ENCODE data around the gene EPHB2. TPM values are rescaled to one million over a fixed set of nuclear protein-coding genes. Genes with fewer than 3 reads are reported as not detected.

EPHB2 gene
- 0.17 and 0.39 TPM in 2 replicates for total RNA-seq
- total RNA-seq (2013) = 0.54 TPM
- 0.01 and 0.07 TPM in 2 replicates for polyA plus RNA-seq
- 0.21 TPM in 1 of 2 replicates, not detected in the other for polyA minus RNA-seq

DNA sequence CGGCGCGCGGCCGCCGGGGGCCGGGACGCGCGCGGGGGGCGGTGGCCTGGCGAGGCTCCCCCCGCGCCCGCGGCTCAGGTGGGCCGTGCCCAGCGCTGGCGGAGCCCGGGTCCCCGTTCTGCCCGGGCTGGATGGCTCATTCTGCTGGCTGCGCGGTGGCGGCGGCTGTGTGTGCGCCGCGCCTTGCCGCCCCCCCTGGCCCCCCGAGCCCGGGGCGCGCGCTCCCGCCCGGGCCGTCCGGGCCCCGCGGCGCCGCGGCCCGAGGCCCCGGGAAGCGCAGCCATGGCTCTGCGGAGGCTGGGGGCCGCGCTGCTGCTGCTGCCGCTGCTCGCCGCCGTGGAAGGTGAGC, at the start of gene EPHB2:
Gene EPHB2 (plus strand): TSS at position 139 of the 349 bp plus-strand sequence. CDS start 144 bp downstream, at position 283.
- no peak within 1 kb of the TSS for H3K27ac Mint-ChIP-seq

GRCh38 chr1:22661880-22662279, 48.8 kb upstream of the EPHB2 start:
- intact Hi-C loops (cut with micrococcal nuclease) = no loop called here
- DNase-seq = no peak
- no peaks in the 10 kb centered on the region for H3K27me3 ChIP-seq (replicated peaks in 1 of 4; ENCODE audit: control extremely low read depth in 1 of 4, control insufficient read depth in 3 of 4, insufficient read depth in 4 of 4, low read length in 3 of 4)

More for the DNA sequence above, at the start of gene EPHB2:
- under 1% methylated on average over 55 of the region's 55 CpGs for WGBS (ENCODE audit: insufficient coverage)
- intact Hi-C loops (cut with micrococcal nuclease) = no loop called here
- H3K27ac ChIP-seq (ENCODE audit: low read length in 2 of 2) = no peak within 1 kb of the TSS
- Mint-ChIP-seq H3K4me3 (peak within 1 kb of the TSS; percentile 80), H3K27me3 (peaks cover 69% of the 10 kb centered on the region), H3K4me1 (peaks cover 16% of the 10 kb centered on the region), H3K9me3 (ENCODE audit: insufficient read depth) (no peaks in the 10 kb centered on the region)
- CTCF ChIA-PET = no interaction called here
- H3K27me3 ChIP-seq (replicated peaks in 1 of 4; ENCODE audit: control extremely low read depth in 1 of 4, control insufficient read depth in 3 of 4, insufficient read depth in 4 of 4, low read length in 3 of 4) = peaks cover 0 to 48% (median 12%) of the 10 kb centered on the region in 4 experiments
- POLR2A ChIA-PET = no interaction called here
- no peaks in the 10 kb centered on the region for H4K20me1 ChIP-seq (ENCODE audit: control insufficient read depth, insufficient read depth, low read length, poor library complexity, severe bottlenecking)
- H2AFZ ChIP-seq (ENCODE audit: insufficient read depth, low read depth, low read length, poor library complexity, severe bottlenecking) = no peak within 1 kb of the TSS
- H3K4me2 ChIP-seq (replicated peaks; ENCODE audit: low read depth, low read length, poor library complexity, severe bottlenecking) = peak within 1 kb of the TSS; percentile 65
- DNase-seq (no peak), ATAC-seq (ENCODE audit: low read depth) (peak; percentile 47)
- no peak within 1 kb of the TSS for H3K9ac ChIP-seq (ENCODE audit: low read length)
- peaks cover 11 to 16% of the 10 kb centered on the region in 2 donors for H3K4me1 ChIP-seq (ENCODE audit: control insufficient read depth in 2 of 2, insufficient read depth in 2 of 2, low read length in 2 of 2)
- peak within 1 kb of the TSS in 1 of 5 experiments; percentile 25 for H3K4me3 ChIP-seq (ENCODE audit: control extremely low read depth in 1 of 5, extremely low read depth in 1 of 5, insufficient read depth in 1 of 5, low read depth in 2 of 5, low read length in 4 of 5)
- TF ChIP-seq CTCF (IDR thresholded peaks at IDR 0.05) (no peak), EZH2 (IDR thresholded peaks at IDR 0.05; ENCODE audit: borderline replicate concordance, insufficient read depth, low read depth, low read length, poor library complexity, severe bottlenecking) (no peak)
- H3K36me3 ChIP-seq (replicated peaks in 1 of 2; ENCODE audit: control extremely low read depth in 1 of 2, control insufficient read depth in 1 of 2, extremely low read depth in 1 of 2, insufficient read depth in 2 of 2, low read length in 1 of 2) = no peaks in the 10 kb centered on the region
- no peaks in the 10 kb centered on the region for H3K9me3 ChIP-seq (ENCODE audit: control extremely low read depth in 1 of 3, control insufficient read depth in 2 of 3, insufficient read depth in 1 of 3, low read length in 2 of 3)
- no peaks in the 10 kb centered on the region for H3K79me2 ChIP-seq (ENCODE audit: control insufficient read depth, insufficient read depth, low read length)

More at GRCh38 chr1:22661880-22662279, 48.8 kb upstream of the EPHB2 start:
- no peak for ATAC-seq (ENCODE audit: low read depth)
- Histone ChIP-seq H3K4me1 (ENCODE audit: control insufficient read depth in 2 of 2, insufficient read depth in 2 of 2, low read length in 2 of 2) (no peaks in the 10 kb centered on the region), H3K4me2 (replicated peaks; ENCODE audit: low read depth, low read length, poor library complexity, severe bottlenecking) (no peak overlapping the region), H3K36me3 (replicated peaks in 1 of 2; ENCODE audit: control extremely low read depth in 1 of 2, control insufficient read depth in 1 of 2, extremely low read depth in 1 of 2, insufficient read depth in 2 of 2, low read length in 1 of 2) (no peaks in the 10 kb centered on the region), H4K20me1 (ENCODE audit: control insufficient read depth, insufficient read depth, low read length, poor library complexity, severe bottlenecking) (no peaks in the 10 kb centered on the region), H3K79me2 (ENCODE audit: control insufficient read depth, insufficient read depth, low read length) (no peaks in the 10 kb centered on the region), H3K9me3 (ENCODE audit: control extremely low read depth in 1 of 3, control insufficient read depth in 2 of 3, insufficient read depth in 1 of 3, low read length in 2 of 3) (no peaks in the 10 kb centered on the region), H3K27ac (ENCODE audit: low read length in 2 of 2) (no peak overlapping the region), H3K9ac (ENCODE audit: low read length) (no peak overlapping the region), H3K4me3 (ENCODE audit: control extremely low read depth in 1 of 5, extremely low read depth in 1 of 5, insufficient read depth in 1 of 5, low read depth in 2 of 5, low read length in 4 of 5) (no peak overlapping the region), H2AFZ (ENCODE audit: insufficient read depth, low read depth, low read length, poor library complexity, severe bottlenecking) (no peak overlapping the region)
- WGBS (ENCODE audit: insufficient coverage) = 88% methylated on average over 2 of the region's 2 CpGs
- H3K27me3 Mint-ChIP-seq = peaks cover 15% of the 10 kb centered on the region
- POLR2A ChIA-PET = no interaction called here
- TF ChIP-seq EZH2 (IDR thresholded peaks at IDR 0.05; ENCODE audit: borderline replicate concordance, insufficient read depth, low read depth, low read length, poor library complexity, severe bottlenecking) (no peak), CTCF (IDR thresholded peaks at IDR 0.05) (no peak)
- H3K4me3 Mint-ChIP-seq = no peak overlapping the region
- no peak overlapping the region for H3K27ac Mint-ChIP-seq
- no peaks in the 10 kb centered on the region for H3K9me3 Mint-ChIP-seq (ENCODE audit: insufficient read depth)
- CTCF ChIA-PET = no interaction called here
- no peaks in the 10 kb centered on the region for H3K4me1 Mint-ChIP-seq

Data from B cell (primary cell).